Forelimb muscle (tissue), 1 donor: ENCODE data around the gene CPNE1. TPM values are rescaled to one million over a fixed set of nuclear protein-coding genes. Genes with fewer than 3 reads are reported as not detected.
"Not testable (repeated sequence)": the region's sequence is repeated elsewhere in the genome, so short reads cannot be mapped to it uniquely, and the experiment has no call there.

Experiments
- DNase-seq: peaks from one replicate; pipeline ENCODE4 v3.0.0-alpha.2; 2013; ENCODE audit warnings: low read depth
- polyA plus RNA-seq: library from polyadenylated mRNA; unstranded; fragments of 120-200 nt; gene quantifications from one replicate; pipeline ENCODE4 v1.2.1, GENCODE V29; 2013; ENCODE audit not compliant: insufficient read length

Gene CPNE1
- polyA plus RNA-seq: 103 TPM

GRCh38 chr20:35664466-35665206 lies at the start of gene CPNE1, which contains the start of gene RBM12:
Gene CPNE1 (minus strand): TSS chr20:35664900. CDS start chr20:35632923, 31,977 bp downstream.
Gene RBM12 (minus strand): TSS chr20:35664900. CDS start chr20:35655322, 9,578 bp downstream.
- DNase-seq: peak; percentile 92

- DNase-seq: no peak
Measured at GRCh38 chr20:35714127-35714526, 49.4 kb upstream of the CPNE1 start.

DNA sequence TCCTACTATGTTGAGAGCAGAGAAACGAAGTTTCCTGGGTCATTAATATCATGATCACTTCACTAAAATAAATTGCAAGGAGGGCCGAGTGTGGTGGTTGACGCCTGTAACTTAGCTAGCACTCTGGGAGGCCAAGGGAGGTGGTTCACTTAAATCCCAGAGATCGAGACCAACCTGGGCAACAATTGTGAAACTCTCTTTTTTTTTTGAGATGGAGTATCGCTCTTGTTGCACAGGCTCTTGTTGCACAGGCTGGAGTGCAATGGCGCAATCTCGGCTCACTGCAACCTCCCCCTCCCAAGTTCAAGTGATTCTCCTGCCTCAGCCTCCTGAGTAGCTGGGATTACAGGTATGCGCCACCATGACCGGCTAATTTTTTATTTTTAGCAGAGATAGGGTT lies 48.4 kb upstream of the CPNE1 start:
- DNase-seq: not testable (repeated sequence)

GRCh38 chr20:35711588-35712209 lies 47.0 kb upstream of the CPNE1 start:
- DNase-seq: no peak

DNA sequence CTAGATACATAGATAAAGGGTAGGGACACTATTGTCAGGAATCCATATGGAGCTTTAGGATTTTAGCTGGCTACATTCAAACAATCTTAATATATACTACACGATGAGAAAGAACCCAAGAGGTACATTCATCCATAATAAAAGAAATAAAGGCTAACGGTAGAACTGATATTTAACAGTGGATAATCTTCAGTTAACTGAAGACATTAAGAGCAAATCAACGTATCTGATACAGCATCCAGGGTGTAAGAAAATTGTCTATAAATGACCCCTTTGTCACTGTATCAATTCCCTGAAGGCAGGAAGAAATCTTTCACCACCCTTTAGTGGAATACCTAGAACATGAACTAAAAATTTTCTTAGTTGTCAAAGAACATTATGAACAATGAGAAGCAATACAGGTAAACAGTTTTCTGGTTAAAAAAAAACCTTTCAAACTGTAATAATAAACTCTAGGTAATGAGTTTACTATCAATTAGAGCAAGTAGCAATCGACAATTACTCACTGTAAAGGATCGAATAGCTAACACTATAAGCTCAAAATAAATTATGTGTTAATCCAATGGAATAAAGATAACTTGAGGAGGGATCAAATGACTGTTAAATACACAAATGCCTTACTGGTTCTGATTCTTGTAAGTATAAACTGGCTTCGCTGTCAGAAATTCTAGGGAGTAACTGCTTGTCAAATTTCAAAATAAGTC lies 46.3 kb upstream of the CPNE1 start:
- no peak for DNase-seq

DNA sequence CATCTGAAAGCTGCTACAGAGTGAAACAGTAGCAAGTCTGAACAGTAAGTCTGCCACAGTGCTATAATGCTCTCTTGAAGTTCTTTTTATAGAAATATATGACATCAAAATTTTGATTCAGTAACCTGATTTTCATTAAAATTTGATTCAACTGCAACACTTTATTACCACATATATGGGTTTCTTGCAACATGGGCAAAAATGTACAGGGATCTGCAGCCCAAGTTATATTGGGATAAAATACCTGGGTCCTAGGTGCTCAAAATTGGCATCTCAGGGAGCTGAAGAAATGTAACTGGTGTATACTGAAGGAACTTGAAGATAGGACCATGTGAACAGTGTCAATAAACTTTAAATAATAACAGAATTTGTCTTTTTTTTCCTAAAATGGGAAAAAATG lies 45.3 kb upstream of the CPNE1 start:
- no peak for DNase-seq

GRCh38 chr20:35709259-35709658 lies 44.6 kb upstream of the CPNE1 start:
- no peak for DNase-seq

GRCh38 chr20:35708502-35708901 lies 43.8 kb upstream of the CPNE1 start:
- DNase-seq: no peak

DNA sequence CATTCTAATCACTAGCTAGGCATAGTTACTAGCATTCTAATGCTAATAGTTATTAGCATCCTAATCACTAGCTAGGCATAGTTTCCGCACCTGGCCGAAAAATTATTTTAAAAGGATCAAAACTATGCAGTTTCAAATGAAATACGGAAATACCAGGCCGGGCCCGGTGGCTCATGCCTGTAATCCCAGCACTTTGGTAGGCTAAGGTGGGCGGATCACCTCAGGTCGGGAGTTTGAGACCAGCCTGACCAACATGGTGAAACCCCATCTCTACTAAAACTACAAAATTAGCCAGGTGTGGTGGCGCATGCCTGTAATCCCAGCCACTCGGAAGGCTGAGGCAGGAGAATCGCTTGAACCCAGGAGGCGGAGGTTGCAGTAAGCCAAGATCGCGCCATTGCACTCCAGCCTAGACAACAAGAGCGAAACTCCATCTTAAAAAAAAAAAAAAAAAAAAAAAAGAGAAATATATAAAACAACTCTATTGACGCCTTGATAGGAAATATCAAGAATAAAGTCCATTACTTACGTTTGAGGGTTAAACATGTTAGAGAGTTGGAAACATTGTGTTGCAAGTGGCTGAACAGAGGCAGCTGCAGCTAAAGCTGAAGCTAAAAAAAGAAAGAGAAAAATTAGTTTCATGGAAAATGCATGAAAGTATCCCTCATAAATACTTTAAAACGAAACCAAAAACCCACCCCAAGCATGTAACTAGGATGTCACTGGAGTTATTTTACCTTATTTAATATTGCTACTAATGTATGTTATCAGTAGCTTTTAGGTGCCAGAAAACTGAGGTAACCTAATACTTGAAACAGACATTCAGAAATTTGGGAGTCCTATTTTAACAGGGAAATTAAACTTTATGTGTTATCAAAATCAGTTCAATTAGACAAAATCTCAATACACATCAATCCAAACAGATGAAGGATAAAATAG lies 42.2 kb upstream of the CPNE1 start:
- DNase-seq: not testable (repeated sequence)

GRCh38 chr20:35705894-35706293 lies 41.2 kb upstream of the CPNE1 start:
- not testable (repeated sequence) for DNase-seq

GRCh38 chr20:35704514-35705261 lies 40.0 kb upstream of the CPNE1 start:
- DNase-seq: no peak

DNA sequence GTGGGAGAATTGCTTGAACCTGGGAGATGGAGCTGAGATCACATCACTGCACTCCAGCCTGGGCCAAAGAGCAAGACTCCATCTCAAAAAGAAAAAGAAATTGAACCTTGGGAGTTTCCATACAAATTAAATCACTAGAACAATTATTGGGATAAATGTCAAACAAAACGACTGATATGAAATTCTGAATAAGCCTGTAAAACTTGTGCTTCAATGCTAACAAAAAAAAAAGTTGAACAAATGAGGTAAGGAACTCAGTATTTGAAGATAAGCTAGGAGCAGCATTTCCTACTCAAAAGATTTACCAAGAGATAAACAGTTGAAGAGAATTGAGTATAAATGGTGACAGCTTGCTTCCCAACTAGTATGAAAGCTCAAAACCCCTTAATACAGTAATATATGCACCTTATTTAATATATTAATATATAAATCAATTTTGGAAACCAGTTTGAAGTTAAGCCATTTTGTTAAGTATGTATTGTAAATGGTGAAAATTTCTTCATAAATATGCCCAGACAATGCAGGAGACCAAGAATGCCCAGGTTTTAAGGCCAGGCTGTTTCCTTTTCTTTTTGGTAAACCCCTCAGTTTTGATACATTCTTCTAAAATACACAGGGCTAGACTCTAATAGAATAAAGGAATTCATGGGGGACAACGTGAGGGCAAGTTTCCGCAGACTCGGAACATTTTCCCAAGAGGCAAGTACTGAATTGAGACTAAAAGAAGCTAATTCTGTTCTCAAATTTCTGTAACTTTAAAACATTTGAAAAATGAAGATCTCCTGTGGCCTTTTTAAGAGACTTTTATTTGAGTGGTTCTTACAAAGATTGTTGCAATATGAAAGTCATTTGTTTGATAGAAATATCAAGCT lies 38.4 kb upstream of the CPNE1 start:
- no peak for DNase-seq

GRCh38 chr20:35702051-35702823 lies 37.5 kb upstream of the CPNE1 start:
- DNase-seq: no peak

- DNase-seq: no peak
Measured at GRCh38 chr20:35700625-35701148, 36.0 kb upstream of the CPNE1 start.

- no peak for DNase-seq
Measured at GRCh38 chr20:35699957-35700624, 35.4 kb upstream of the CPNE1 start.

GRCh38 chr20:35699127-35699956 lies 34.6 kb upstream of the CPNE1 start, which contains the start of the genes NFS1 and ROMO1:
Gene NFS1 (minus strand): TSS chr20:35699352. CDS start chr20:35699288, 64 bp downstream.
Gene ROMO1 (plus strand): TSS chr20:35699405. CDS start chr20:35699633, 228 bp downstream.
- peak; percentile 43 for DNase-seq
